IMR-90 (cell line): ENCODE data around the gene EHF.

Experiments used
- BHLHE40 ChIP-seq: fragments of 150-350 bp; IDR thresholded peaks from 2 replicates; pipeline ENCODE4 v1.6.1; 2016; ENCODE audit warnings: mild to moderate bottlenecking, low read depth, low read length
- FOS ChIP-seq: fragments of 150-350 bp; IDR thresholded peaks from 2 replicates; pipeline ENCODE4 v1.6.1; 2016; ENCODE audit warnings: low read depth, low read length
- POLR2A ChIP-seq: IDR thresholded peaks from 2 replicates; pipeline ENCODE4 v1.6.1; 2012; ENCODE audit warnings: mild to moderate bottlenecking, low read depth, low read length

GRCh38 chr11:34643311-34643710 lies 22.4 kb downstream of the EHF start:
- TF ChIP-seq BHLHE40 (no peak), FOS (no peak), POLR2A (no peak)
